Tibial nerve (tissue), 4 donors: ENCODE results near the gene CLTC. TPM values are rescaled to one million over a fixed set of nuclear protein-coding genes. Genes with fewer than 3 reads are reported as not detected.

Experiments
- DNase-seq, 2 donors: peaks; one replicate each; pipeline ENCODE4 v3.0.0-alpha.2; 2019; ENCODE audit warnings: low spot score in 2 of 2
- H3K27ac ChIP-seq, 4 donors: fragments of 200-600 bp; sonication (generic) in 3 of 4; one replicate each; pipeline ENCODE4 v1.5.1; 2017 to 2019; ENCODE audit warnings: mild to moderate bottlenecking in 1 of 4
- H3K27me3 ChIP-seq, 2 donors: fragments of 200-600 bp; sonication (generic) in 1 of 2; one replicate each; pipeline versions ENCODE4 v1.5.1 to v1.6.0; 2017 to 2019
- H3K36me3 ChIP-seq, 3 donors: fragments of 200-600 bp; sonication (generic); one replicate each; pipeline ENCODE4 v1.5.1; 2018 to 2019
- H3K4me1 ChIP-seq, 4 donors: fragments of 200-600 bp; sonication (generic) in 3 of 4; one replicate each; pipeline ENCODE4 v1.5.1; 2017 to 2019
- H3K4me3 ChIP-seq, 4 donors: fragments of 200-600 bp; sonication (generic) in 3 of 4; one replicate each; pipeline ENCODE4 v1.5.1; 2017 to 2019; ENCODE audit warnings: mild to moderate bottlenecking in 1 of 4, moderate library complexity in 1 of 4
- H3K9me3 ChIP-seq, 4 donors: fragments of 200-600 bp; sonication (generic) in 3 of 4; one replicate each; pipeline ENCODE4 v1.5.1; 2017 to 2019
- CTCF ChIP-seq, 5 experiments: fragments of 200-600 bp in 3 of 5; fragments of 450-650 bp in 2 of 5; sonication (generic) in 3 of 5; IDR thresholded peaks; one replicate each; pipeline ENCODE4 v1.5.1; 2016 to 2019; ENCODE audit warnings: antibody characterized with exemption in 5 of 5, mild to moderate bottlenecking in 3 of 5, moderate library complexity in 2 of 5
- EP300 ChIP-seq, 2 donors: sonication (generic); formaldehyde crosslinking; IDR thresholded peaks; one replicate each; pipeline ENCODE4 v1.6.1; 2017; ENCODE audit warnings: antibody characterized with exemption in 2 of 2, mild to moderate bottlenecking in 1 of 2
- POLR2A ChIP-seq, 2 donors: fragments of 450-650 bp; IDR thresholded peaks; one replicate each; pipeline ENCODE4 v1.6.1; 2017; ENCODE audit warnings: antibody characterized with exemption in 2 of 2, mild to moderate bottlenecking in 2 of 2, moderate library complexity in 2 of 2
- WGBS, 2 donors: methylation state at CpG; one replicate each; pipeline ENCODE4 v1.1.5; 2018; 5-methylcytosine and 5-hydroxymethylcytosine counted together
- total RNA-seq, 4 donors: library from RNA; depleted of rRNA; stranded (reverse); fragments of >200 nt; gene quantifications; one replicate each; pipeline ENCODE4 v1.1.0, GENCODE V29; 2016

The CLTC gene
- total RNA-seq, 4 donors from 2014 or later: 188 to 245 (median 209) TPM

DNA sequence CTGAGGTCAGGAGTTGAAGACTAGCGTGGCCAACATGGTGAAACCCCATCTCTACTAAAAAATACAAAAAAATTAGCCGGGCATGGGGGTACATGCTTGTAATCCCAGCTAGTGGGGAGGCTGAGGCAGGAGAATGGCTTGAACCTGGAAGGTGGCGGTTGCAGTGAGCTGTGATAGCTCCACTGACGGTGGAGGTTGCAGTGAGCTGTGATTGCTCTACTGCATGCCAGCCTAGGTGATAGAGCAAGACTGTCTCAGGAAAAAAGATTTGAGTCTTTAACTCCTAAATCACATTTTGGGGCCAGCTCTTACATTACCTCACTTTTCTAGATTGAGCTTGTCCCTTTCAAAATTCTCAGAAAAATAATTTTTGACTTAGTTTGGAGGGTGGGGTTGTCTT, 102.9 kb downstream of the CLTC start:
- Histone ChIP-seq H3K4me3 (no peak overlapping the region), H3K27me3 (no peaks in the 10 kb centered on the region), H3K9me3 (no peaks in the 10 kb centered on the region), H3K27ac (peak overlapping the region in 2 of 4 donors; percentile 76 to 77), H3K4me1 (peaks cover 0 to 55% (median 8%) of the 10 kb centered on the region in 4 donors), H3K36me3 (no peaks in the 10 kb centered on the region)
- TF ChIP-seq CTCF (IDR thresholded peaks at IDR 0.05) (no peak), EP300 (IDR thresholded peaks at IDR 0.05) (no peak), POLR2A (IDR thresholded peaks at IDR 0.05) (no peak)
- 95 to 96% methylated on average over 4 of the region's 4 CpGs for WGBS, 2 donors
- no peak for DNase-seq

- WGBS, 2 donors: 43 to 61% methylated on average over 1 of the region's 1 CpG
These were observed 103.3 kb downstream of the CLTC start for GRCh38 chr17:59723041-59723440.

GRCh38 chr17:59723607-59724006, 103.9 kb downstream of the CLTC start:
- H3K4me1 ChIP-seq: peaks cover 0 to 56% (median 8%) of the 10 kb centered on the region in 4 donors
- H3K4me3 ChIP-seq: no peak overlapping the region
- no peak for DNase-seq
- no peaks in the 10 kb centered on the region for H3K36me3 ChIP-seq
- H3K27me3 ChIP-seq: no peaks in the 10 kb centered on the region
- 53 to 65% methylated on average over 1 of the region's 1 CpG for WGBS, 2 donors
- no peaks in the 10 kb centered on the region for H3K9me3 ChIP-seq
- H3K27ac ChIP-seq: peak overlapping the region in 3 of 4 donors; percentile 59 to 77 (median 76)
- TF ChIP-seq POLR2A (IDR thresholded peaks at IDR 0.05): no peak
- no peak for TF ChIP-seq CTCF (IDR thresholded peaks at IDR 0.05)
- no peak for TF ChIP-seq EP300 (IDR thresholded peaks at IDR 0.05)

More at GRCh38 chr17:59723041-59723440, 103.3 kb downstream of the CLTC start:
- Histone ChIP-seq H3K27me3 (no peaks in the 10 kb centered on the region), H3K36me3 (no peaks in the 10 kb centered on the region), H3K4me3 (no peak overlapping the region), H3K9me3 (no peaks in the 10 kb centered on the region), H3K27ac (peak overlapping the region in 3 of 4 donors; percentile 59 to 77 (median 76)), H3K4me1 (peaks cover 0 to 59% (median 8%) of the 10 kb centered on the region in 4 donors)
- TF ChIP-seq POLR2A (IDR thresholded peaks at IDR 0.05) (no peak), CTCF (IDR thresholded peaks at IDR 0.05) (no peak), EP300 (IDR thresholded peaks at IDR 0.05) (no peak)
- DNase-seq: no peak

DNA sequence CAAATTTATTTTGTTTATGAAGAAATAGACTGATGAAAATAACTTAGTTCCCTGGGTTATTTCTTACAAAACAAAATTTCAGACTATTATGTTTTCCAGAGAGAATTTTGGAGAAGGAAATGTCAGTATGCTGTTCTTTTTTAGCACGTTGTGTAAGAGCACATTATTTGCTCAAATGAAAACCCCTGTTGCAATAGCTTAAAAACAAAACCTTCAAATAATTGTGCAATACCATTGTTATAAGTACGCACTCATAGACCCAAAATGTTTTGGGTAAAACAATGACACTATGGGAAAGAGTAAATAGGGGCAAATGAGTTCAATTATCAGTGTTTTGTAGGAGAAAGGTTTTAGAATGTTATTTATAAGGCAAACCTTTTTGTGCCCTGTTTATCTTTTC, 106.0 kb downstream of the CLTC start:
- DNase-seq: no peak
- 14 to 15% methylated on average over 2 of the region's 2 CpGs for WGBS, 2 donors
- Histone ChIP-seq H3K27me3 (no peaks in the 10 kb centered on the region), H3K4me1 (peaks cover 0 to 48% (median 8%) of the 10 kb centered on the region in 4 donors), H3K36me3 (no peaks in the 10 kb centered on the region), H3K27ac (peak overlapping the region in 3 of 4 donors; percentile 59 to 77 (median 76)), H3K4me3 (no peak overlapping the region), H3K9me3 (no peaks in the 10 kb centered on the region)
- TF ChIP-seq EP300 (IDR thresholded peaks at IDR 0.05) (peak; percentile 89 to 91), CTCF (IDR thresholded peaks at IDR 0.05) (no peak)

- DNase-seq: no peak
- Histone ChIP-seq H3K9me3 (no peaks in the 10 kb centered on the region), H3K36me3 (peaks cover 0 to 5% (median 0%) of the 10 kb centered on the region in 3 donors), H3K27ac (peak overlapping the region in 1 of 4 donors; percentile 37), H3K27me3 (no peaks in the 10 kb centered on the region), H3K4me1 (peaks cover 0 to 48% (median 5%) of the 10 kb centered on the region in 4 donors), H3K4me3 (no peak overlapping the region)
- 98 to 100% methylated on average over 1 of the region's 1 CpG for WGBS, 2 donors
- TF ChIP-seq CTCF (IDR thresholded peaks at IDR 0.05): no peak
- no peak for TF ChIP-seq EP300 (IDR thresholded peaks at IDR 0.05)
- TF ChIP-seq POLR2A (IDR thresholded peaks at IDR 0.05): no peak
These were observed 108.3 kb downstream of the CLTC start for GRCh38 chr17:59727817-59728533.
